ENCODE results near the gene ARID4A. TPM values are rescaled to one million over a fixed set of nuclear protein-coding genes. Genes with fewer than 3 reads are reported as not detected.

Gene ARID4A
- total and polyA plus RNA-seq, 10 donors, result 7.3 to 55.0 (median 41.7) TPM

DNA sequence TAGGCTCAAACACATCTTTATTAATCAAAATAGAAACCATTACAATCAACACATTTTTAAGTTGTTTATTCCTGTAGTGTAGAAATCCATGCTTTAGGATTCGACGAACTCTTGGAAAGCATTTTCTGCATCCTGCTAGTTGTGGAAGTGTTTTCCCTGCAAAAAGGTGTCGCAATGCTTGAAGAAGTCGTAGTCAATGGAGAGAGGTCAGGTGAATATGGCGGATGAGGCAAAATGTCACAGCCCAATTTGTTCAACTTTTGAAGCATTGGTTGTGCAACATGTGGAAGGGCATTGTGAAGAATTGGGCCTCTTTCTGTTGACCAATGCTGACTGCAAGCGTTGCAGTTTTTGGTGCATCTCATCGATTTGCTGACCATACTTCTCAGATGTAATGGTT, 4.2 kb upstream of the ARID4A start:
- TF ChIP-seq POLR2A (IDR thresholded peaks at IDR 0.05) (no peak), POLR2AphosphoS5 (IDR thresholded peaks at IDR 0.05) (no peak)
- TF ChIP-seq, protein P1, sequence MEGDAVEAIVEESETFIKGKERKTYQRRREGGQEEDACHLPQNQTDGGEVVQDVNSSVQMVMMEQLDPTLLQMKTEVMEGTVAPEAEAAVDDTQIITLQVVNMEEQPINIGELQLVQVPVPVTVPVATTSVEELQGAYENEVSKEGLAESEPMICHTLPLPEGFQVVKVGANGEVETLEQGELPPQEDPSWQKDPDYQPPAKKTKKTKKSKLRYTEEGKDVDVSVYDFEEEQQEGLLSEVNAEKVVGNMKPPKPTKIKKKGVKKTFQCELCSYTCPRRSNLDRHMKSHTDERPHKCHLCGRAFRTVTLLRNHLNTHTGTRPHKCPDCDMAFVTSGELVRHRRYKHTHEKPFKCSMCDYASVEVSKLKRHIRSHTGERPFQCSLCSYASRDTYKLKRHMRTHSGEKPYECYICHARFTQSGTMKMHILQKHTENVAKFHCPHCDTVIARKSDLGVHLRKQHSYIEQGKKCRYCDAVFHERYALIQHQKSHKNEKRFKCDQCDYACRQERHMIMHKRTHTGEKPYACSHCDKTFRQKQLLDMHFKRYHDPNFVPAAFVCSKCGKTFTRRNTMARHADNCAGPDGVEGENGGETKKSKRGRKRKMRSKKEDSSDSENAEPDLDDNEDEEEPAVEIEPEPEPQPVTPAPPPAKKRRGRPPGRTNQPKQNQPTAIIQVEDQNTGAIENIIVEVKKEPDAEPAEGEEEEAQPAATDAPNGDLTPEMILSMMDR (IDR thresholded peaks at IDR 0.05 in 8 of 11, conservative IDR thresholded peaks at IDR 0.05 in 3 of 11), result no peak
- intact Hi-C loops (cut with DNase I; ENCODE audit: low total_unique reads), result no loop called here
- Histone ChIP-seq H3K27me3 (replicated peaks in 1 of 7) (no peaks in the 10 kb centered on the region), H3K36me3 (peaks cover 2 to 66% (median 54%) of the 10 kb centered on the region in 6 donors), H3K4me3 (no peak overlapping the region), H3K9me3 (no peaks in the 10 kb centered on the region), H3K4me1 (peaks cover 18 to 81% (median 64%) of the 10 kb centered on the region in 6 donors), H3K27ac (no peak overlapping the region)
- DNase-seq, result no peak
- WGBS, 5 donors, result 91 to 97% (median 96%) methylated on average over 7 of the region's 7 CpGs

DNA sequence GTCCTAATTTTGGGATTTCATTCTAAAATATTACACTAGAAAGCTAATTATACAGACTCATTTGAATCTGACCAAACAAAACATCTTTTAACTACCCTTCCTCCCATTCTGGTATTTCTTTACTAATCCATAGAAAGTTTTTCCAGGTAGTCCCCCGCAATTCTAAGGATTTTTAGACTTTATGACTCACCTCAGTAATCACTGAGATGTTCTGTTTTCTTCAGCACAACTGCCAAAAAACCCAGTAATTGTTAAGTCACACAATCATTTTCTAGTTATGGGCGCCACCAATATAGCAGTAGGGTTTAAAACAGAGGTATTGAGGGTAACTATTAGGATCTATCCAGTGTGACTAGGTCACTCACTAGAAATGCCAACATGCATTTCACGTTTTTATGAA, 1.6 kb upstream of the ARID4A start:
- TF ChIP-seq POLR2AphosphoS5 (IDR thresholded peaks at IDR 0.05) (no peak), POLR2A (IDR thresholded peaks at IDR 0.05) (no peak)
- TF ChIP-seq, protein P1 (IDR thresholded peaks at IDR 0.05 in 8 of 11, conservative IDR thresholded peaks at IDR 0.05 in 3 of 11), result no peak
- Histone ChIP-seq H3K36me3 (peaks cover 2 to 45% (median 33%) of the 10 kb centered on the region in 6 donors), H3K9me3 (no peaks in the 10 kb centered on the region), H3K27ac (peak overlapping the region; percentile 3 to 99 (median 98)), H3K4me1 (peaks cover 30 to 80% (median 67%) of the 10 kb centered on the region in 6 donors), H3K27me3 (replicated peaks in 1 of 7) (no peaks in the 10 kb centered on the region), H3K4me3 (peak overlapping the region; percentile 49 to 99 (median 98))
- intact Hi-C loops (cut with DNase I; ENCODE audit: low total_unique reads), result no loop called here
- WGBS, 5 donors, result 9 to 19% (median 11%) methylated on average over 3 of the region's 3 CpGs
- no peak for DNase-seq

DNA sequence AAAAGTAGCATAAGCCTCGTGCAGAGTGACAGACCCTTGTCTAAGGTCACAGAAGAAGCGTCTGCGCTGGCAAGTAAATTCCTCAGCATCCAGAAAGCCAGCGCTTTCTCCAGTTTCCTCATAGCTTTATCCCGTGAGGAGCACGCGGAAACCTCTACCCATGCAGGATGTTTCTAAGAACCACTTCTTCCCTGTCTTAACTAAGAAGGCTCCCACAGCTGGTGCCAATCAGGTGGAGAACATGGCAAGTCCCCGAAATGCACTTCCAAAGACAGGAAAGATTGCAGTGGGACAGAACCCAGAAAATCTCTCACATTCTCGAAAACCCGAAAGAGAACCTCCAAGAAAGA, 968 bp upstream of the ARID4A start:
- Histone ChIP-seq H3K36me3 (peaks cover 2 to 45% (median 33%) of the 10 kb centered on the region in 6 donors), H3K27me3 (replicated peaks in 1 of 7) (no peaks in the 10 kb centered on the region), H3K4me3 (peak overlapping the region; percentile 49 to 99 (median 98)), H3K4me1 (peaks cover 30 to 78% (median 64%) of the 10 kb centered on the region in 6 donors), H3K27ac (peak overlapping the region; percentile 92 to 99 (median 98)), H3K9me3 (no peaks in the 10 kb centered on the region)
- no peak for DNase-seq
- TF ChIP-seq POLR2A (IDR thresholded peaks at IDR 0.05) (no peak), POLR2AphosphoS5 (IDR thresholded peaks at IDR 0.05) (no peak)
- TF ChIP-seq, protein P1 (IDR thresholded peaks at IDR 0.05 in 8 of 11, conservative IDR thresholded peaks at IDR 0.05 in 3 of 11), result no peak
- 0 to 1% (median 0%) methylated on average over 10 of the region's 10 CpGs for WGBS, 5 donors
- intact Hi-C loops (cut with DNase I; ENCODE audit: low total_unique reads), result no loop called here

DNA sequence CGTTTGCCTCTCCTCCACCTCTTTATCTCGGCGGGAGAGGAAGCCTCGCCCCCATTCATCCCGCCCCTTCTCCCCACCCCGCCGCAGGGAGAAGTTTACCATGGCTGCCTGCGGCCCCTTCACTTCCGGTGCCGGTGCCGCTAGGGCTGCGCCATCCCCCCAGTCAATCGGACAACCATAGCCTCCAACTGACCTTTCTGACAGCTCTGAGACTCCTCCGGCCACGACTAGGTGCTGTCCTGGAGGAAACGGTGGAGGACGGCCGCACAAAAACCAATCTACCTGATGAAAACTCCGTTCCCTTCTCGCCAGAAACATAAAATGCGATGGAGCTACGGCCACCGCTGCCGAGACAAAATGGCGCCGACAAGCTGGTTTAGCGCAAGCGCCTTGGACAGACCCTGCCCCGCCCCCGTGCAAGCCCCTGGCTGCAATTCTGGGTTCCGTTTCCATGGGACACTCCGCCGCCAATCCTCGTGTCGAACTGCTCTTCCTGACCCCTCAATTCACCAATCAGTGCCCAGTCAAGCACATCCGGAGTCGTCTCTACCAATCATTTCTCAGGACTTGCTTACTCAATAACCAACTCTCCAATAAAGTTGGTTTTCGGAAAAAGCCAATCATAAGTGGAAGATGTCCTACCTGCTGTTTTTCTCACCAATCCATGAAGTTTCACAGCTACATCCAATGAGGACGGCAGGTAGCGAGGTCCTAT, 436 bp upstream of the ARID4A start:
- WGBS, 5 donors, result 0 to 1% (median 0%) methylated on average over 40 of the region's 40 CpGs
- H3K27ac ChIP-seq, result peak overlapping the region; percentile 92 to 99 (median 98)

More for the DNA sequence above, 436 bp upstream of the ARID4A start:
- Histone ChIP-seq H3K4me3 (peak overlapping the region; percentile 75 to 99 (median 98)), H3K27me3 (replicated peaks in 1 of 7) (no peaks in the 10 kb centered on the region), H3K9me3 (no peaks in the 10 kb centered on the region), H3K4me1 (peaks cover 24 to 78% (median 64%) of the 10 kb centered on the region in 6 donors), H3K36me3 (peaks cover 2 to 45% (median 34%) of the 10 kb centered on the region in 6 donors)
- intact Hi-C loops (cut with DNase I; ENCODE audit: low total_unique reads), result no loop called here
- TF ChIP-seq POLR2AphosphoS5 (IDR thresholded peaks at IDR 0.05), result peak; percentile 77 to 93 (median 87)
- TF ChIP-seq, protein P1 (IDR thresholded peaks at IDR 0.05 in 8 of 11, conservative IDR thresholded peaks at IDR 0.05 in 3 of 11), result peak in 5 of 11 experiments; percentile 17 to 36 (median 35)
- TF ChIP-seq POLR2A (IDR thresholded peaks at IDR 0.05), result peak in 1 of 3 donors; percentile 44
- peak; percentile 99 for DNase-seq

Data from spleen (tissue), 11 donors.